Measurements from ENCODE around the gene TPGS2.

DNA sequence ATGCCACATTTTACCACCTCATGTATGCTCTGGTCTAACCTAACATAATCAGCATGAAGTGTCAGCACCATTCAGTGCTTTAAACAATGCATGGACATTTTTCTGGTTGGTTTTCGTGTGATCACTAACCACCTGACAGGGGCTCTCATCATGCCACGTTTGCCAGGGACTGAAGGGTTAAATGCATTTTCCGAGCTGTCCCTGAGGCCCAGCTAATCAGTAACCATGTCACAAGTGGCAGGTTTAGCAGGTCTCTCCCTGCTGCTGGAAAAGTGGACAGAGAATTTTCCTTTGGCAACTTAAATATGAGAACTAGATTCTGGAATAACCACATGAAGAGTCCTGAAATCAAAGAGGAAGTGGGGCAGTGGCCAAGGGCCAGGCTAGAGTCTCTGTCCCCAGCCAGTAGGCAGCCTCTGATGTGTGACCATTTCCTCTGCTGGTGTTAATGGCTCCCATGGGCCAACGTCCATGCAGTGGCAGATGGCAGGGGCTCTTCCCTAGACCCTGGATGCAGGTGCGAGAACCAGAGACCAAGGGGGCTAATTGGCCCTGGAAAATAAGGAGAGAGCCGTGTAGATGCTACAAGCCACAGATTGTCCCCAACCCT, 69.5 kb downstream of the TPGS2 start:
- TF ChIP-seq POLR2AphosphoS5 (IDR thresholded peaks at IDR 0.05; ENCODE audit: low read depth, low read length) (no peak), JUND (IDR thresholded peaks at IDR 0.05) (no peak)
- TF ChIP-seq, protein P1, sequence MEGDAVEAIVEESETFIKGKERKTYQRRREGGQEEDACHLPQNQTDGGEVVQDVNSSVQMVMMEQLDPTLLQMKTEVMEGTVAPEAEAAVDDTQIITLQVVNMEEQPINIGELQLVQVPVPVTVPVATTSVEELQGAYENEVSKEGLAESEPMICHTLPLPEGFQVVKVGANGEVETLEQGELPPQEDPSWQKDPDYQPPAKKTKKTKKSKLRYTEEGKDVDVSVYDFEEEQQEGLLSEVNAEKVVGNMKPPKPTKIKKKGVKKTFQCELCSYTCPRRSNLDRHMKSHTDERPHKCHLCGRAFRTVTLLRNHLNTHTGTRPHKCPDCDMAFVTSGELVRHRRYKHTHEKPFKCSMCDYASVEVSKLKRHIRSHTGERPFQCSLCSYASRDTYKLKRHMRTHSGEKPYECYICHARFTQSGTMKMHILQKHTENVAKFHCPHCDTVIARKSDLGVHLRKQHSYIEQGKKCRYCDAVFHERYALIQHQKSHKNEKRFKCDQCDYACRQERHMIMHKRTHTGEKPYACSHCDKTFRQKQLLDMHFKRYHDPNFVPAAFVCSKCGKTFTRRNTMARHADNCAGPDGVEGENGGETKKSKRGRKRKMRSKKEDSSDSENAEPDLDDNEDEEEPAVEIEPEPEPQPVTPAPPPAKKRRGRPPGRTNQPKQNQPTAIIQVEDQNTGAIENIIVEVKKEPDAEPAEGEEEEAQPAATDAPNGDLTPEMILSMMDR (IDR thresholded peaks at IDR 0.05 in 2 of 3, conservative IDR thresholded peaks at IDR 0.05 in 1 of 3; ENCODE audit: borderline replicate concordance in 1 of 3, insufficient read depth in 1 of 3, low read depth in 2 of 3, low read length in 2 of 3) = no peak

Data from HCT116 (cell line).